ENCODE results near the gene CUL9. TPM values are rescaled to one million over a fixed set of nuclear protein-coding genes. Genes with fewer than 3 reads are reported as not detected.

CUL9 gene
- polyA plus RNA-seq, 1 donor (not counting 4 experiments of a cell fraction or from before 2014, with no cell fraction given), result 21.6 TPM

DNA sequence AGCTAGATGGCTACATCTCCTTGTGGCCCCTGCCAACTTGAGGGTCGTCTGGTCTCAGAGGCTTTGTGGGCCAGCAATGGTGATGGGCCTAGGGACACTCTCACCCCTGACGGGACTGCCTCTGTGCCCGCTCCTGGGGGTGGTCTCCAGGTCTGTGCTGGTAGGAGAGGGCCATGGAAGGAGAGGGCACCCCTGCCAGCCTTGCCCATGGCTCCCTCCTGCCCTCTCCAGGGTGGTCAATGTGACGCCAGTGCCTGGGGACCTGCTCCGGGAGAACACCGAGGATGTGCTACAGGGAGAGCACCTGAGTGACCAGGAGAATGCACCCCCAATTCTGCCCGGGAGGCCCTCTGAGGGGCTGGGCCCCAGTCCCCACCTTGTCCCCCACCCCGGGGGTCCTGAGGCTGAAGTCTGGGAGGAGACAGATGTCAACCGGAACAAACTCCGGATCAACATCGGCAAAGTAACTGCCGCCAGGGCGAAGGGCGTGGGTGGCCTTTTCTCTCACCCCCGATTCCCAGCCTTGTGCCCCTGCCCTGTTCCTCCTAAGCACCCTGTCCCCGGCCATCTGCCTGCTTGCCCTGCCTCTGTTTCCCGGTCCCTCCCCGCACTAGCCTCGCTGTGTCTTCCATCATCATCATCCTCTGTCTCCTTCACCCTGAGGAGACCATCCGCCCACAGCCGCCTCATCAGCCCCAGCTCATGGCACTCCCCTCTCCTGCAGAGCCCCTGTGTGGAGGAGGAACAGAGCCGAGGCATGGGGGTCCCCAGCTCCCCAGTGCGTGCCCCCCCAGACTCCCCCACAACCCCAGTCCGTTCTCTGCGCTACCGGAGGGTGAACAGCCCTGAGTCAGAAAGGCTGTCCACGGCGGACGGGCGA lies 77.1 kb downstream of the CUL9 start:
- TF ChIP-seq EZH2 (IDR thresholded peaks at IDR 0.05; ENCODE audit: low read length), result no peak
- TF ChIP-seq, protein P1, sequence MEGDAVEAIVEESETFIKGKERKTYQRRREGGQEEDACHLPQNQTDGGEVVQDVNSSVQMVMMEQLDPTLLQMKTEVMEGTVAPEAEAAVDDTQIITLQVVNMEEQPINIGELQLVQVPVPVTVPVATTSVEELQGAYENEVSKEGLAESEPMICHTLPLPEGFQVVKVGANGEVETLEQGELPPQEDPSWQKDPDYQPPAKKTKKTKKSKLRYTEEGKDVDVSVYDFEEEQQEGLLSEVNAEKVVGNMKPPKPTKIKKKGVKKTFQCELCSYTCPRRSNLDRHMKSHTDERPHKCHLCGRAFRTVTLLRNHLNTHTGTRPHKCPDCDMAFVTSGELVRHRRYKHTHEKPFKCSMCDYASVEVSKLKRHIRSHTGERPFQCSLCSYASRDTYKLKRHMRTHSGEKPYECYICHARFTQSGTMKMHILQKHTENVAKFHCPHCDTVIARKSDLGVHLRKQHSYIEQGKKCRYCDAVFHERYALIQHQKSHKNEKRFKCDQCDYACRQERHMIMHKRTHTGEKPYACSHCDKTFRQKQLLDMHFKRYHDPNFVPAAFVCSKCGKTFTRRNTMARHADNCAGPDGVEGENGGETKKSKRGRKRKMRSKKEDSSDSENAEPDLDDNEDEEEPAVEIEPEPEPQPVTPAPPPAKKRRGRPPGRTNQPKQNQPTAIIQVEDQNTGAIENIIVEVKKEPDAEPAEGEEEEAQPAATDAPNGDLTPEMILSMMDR (optimal IDR thresholded peaks at IDR 0.05 in 1 of 3, IDR thresholded peaks at IDR 0.05 in 1 of 3, conservative IDR thresholded peaks at IDR 0.05 in 1 of 3; ENCODE audit: extremely low read depth in 1 of 3, insufficient read depth in 2 of 3, low read length in 3 of 3), result no peak
- Histone ChIP-seq H3K36me3 (ENCODE audit: control insufficient read depth in 2 of 2, extremely low read depth in 1 of 2, insufficient read depth in 2 of 2, low read length in 2 of 2) (no peaks in the 10 kb centered on the region), H3K9me1 (ENCODE audit: control insufficient read depth, extremely low read depth, insufficient read depth, low read length) (no peaks in the 10 kb centered on the region), H3K27ac (ENCODE audit: control insufficient read depth, insufficient read depth, low read length) (no peak overlapping the region), H3K27me3 (ENCODE audit: control insufficient read depth, extremely low read depth, insufficient read depth, low read length) (peaks cover 3% of the 10 kb centered on the region), H3K4me1 (ENCODE audit: control insufficient read depth, extremely low read depth, insufficient read depth, low read length) (no peaks in the 10 kb centered on the region), H4K20me1 (ENCODE audit: control insufficient read depth, extremely low read depth, insufficient read depth, low read length) (no peaks in the 10 kb centered on the region), H3K4me3 (ENCODE audit: control insufficient read depth in 2 of 3, extremely low read depth in 1 of 3, insufficient read depth in 2 of 3, low read depth in 1 of 3, low read length in 3 of 3) (no peak overlapping the region), H2AFZ (ENCODE audit: control insufficient read depth, low read length) (no peak overlapping the region), H3K9ac (ENCODE audit: control insufficient read depth, extremely low read depth, insufficient read depth, low read length) (no peak overlapping the region), H3K9me3 (ENCODE audit: control insufficient read depth, low read depth, low read length) (no peaks in the 10 kb centered on the region), H3K4me2 (ENCODE audit: control insufficient read depth, extremely low read depth, insufficient read depth, low read depth, low read length) (no peak overlapping the region), H3K79me2 (ENCODE audit: control insufficient read depth, insufficient read depth, low read length) (no peaks in the 10 kb centered on the region)
- dilution Hi-C loops (cut with MboI; ENCODE audit: extremely low pct_ligation_motif_present, low sequenced_read_pairs), result no loop called here
- FAIRE-seq (no peak), DNase-seq (ENCODE audit: low read depth, low spot score) (no peak)

DNA sequence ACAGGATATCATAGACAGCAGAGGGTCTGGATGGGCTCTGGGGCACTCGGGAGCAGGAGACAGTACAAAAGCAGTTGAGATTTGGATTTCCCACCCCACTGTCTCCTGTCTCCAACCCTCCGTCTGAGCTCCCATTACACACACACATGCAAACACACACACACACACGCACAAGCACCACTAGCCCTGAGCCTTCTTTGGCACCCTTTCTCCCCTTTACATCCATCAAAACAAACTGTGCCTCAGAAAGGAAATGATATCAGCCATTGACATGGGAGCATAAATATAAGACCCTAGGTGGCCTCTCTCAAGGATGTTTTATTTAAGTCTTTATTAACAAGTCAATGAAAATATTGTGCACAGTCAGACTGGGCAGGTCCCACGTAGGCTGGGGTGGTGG lies 78.8 kb downstream of the CUL9 start:
- no peak overlapping the region for H3K4me2 ChIP-seq (ENCODE audit: control insufficient read depth, extremely low read depth, insufficient read depth, low read depth, low read length)
- DNase-seq (ENCODE audit: low read depth, low spot score), result no peak
- H3K79me2 ChIP-seq (ENCODE audit: control insufficient read depth, insufficient read depth, low read length), result no peaks in the 10 kb centered on the region
- no peaks in the 10 kb centered on the region for H3K9me3 ChIP-seq (ENCODE audit: control insufficient read depth, low read depth, low read length)
- H3K27ac ChIP-seq (ENCODE audit: control insufficient read depth, insufficient read depth, low read length), result no peak overlapping the region
- no peak overlapping the region for H2AFZ ChIP-seq (ENCODE audit: control insufficient read depth, low read length)
- TF ChIP-seq EZH2 (IDR thresholded peaks at IDR 0.05; ENCODE audit: low read length), result no peak
- TF ChIP-seq, protein P1 (optimal IDR thresholded peaks at IDR 0.05 in 1 of 3, IDR thresholded peaks at IDR 0.05 in 1 of 3, conservative IDR thresholded peaks at IDR 0.05 in 1 of 3; ENCODE audit: extremely low read depth in 1 of 3, insufficient read depth in 2 of 3, low read length in 3 of 3), result no peak
- no peaks in the 10 kb centered on the region for H3K9me1 ChIP-seq (ENCODE audit: control insufficient read depth, extremely low read depth, insufficient read depth, low read length)
- no peak for FAIRE-seq
- no peak overlapping the region for H3K9ac ChIP-seq (ENCODE audit: control insufficient read depth, extremely low read depth, insufficient read depth, low read length)
- no peaks in the 10 kb centered on the region for H3K36me3 ChIP-seq (ENCODE audit: control insufficient read depth in 2 of 2, extremely low read depth in 1 of 2, insufficient read depth in 2 of 2, low read length in 2 of 2)
- peaks cover 3% of the 10 kb centered on the region for H3K27me3 ChIP-seq (ENCODE audit: control insufficient read depth, extremely low read depth, insufficient read depth, low read length)
- no peaks in the 10 kb centered on the region for H4K20me1 ChIP-seq (ENCODE audit: control insufficient read depth, extremely low read depth, insufficient read depth, low read length)
- dilution Hi-C loops (cut with MboI; ENCODE audit: extremely low pct_ligation_motif_present, low sequenced_read_pairs), result no loop called here
- no peak overlapping the region for H3K4me3 ChIP-seq (ENCODE audit: control insufficient read depth in 2 of 3, extremely low read depth in 1 of 3, insufficient read depth in 2 of 3, low read depth in 1 of 3, low read length in 3 of 3)
- no peaks in the 10 kb centered on the region for H3K4me1 ChIP-seq (ENCODE audit: control insufficient read depth, extremely low read depth, insufficient read depth, low read length)
